HG03460 (cell line): ENCODE measurements around the gene MT1E.
"Not testable (repeated sequence)": the region's sequence is repeated elsewhere in the genome, so short reads cannot be mapped to it uniquely, and the experiment has no call there.

Experiments used
- ATAC-seq: cut with Tn5 transposase; IDR thresholded peaks from one replicate; pipeline ENCODE4 v1.9.1; 2021; ENCODE audit not compliant: unreplicated experiment

The MT1E gene

DNA sequence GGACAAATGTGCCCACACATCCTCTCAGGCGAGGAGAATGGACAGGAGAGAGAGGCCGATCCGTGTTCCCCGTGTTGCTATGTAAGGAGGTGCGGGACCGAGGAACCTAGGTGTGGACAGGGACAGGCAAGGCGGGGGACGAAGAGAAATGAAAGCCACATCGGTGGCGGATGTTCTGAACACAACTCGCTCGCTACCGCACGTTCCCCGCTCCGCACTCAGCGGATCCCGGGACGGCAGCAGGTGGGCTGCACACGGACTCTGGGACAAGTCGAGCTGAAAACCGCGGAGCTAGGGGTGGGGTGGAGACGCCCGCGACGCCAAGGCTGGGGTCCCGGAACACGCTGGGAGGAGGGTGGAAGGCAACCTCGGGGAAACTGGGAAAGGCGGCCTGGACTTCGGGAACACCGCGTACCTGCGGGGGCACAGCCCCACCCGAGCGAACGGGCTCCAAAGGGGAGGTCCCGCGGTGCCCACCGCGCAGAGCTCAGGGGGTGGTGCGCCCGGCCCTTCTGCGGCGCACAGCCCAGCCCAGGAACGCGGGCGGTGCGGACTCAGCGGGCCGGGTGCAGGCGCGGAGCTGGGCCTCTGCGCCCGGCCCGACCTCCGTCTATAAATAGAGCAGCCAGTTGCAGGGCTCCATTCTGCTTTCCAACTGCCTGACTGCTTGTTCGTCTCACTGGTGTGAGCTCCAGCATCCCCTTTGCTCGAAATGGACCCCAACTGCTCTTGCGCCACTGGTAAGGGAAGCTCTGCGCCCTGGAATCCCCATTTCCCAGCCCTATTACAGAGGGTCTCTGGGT lies at the start of gene MT1E:
TSS of gene MT1E (plus strand) at position 642 of the 803 bp plus-strand sequence. CDS start at position 713, 71 bp downstream.
- ATAC-seq: no peak

DNA sequence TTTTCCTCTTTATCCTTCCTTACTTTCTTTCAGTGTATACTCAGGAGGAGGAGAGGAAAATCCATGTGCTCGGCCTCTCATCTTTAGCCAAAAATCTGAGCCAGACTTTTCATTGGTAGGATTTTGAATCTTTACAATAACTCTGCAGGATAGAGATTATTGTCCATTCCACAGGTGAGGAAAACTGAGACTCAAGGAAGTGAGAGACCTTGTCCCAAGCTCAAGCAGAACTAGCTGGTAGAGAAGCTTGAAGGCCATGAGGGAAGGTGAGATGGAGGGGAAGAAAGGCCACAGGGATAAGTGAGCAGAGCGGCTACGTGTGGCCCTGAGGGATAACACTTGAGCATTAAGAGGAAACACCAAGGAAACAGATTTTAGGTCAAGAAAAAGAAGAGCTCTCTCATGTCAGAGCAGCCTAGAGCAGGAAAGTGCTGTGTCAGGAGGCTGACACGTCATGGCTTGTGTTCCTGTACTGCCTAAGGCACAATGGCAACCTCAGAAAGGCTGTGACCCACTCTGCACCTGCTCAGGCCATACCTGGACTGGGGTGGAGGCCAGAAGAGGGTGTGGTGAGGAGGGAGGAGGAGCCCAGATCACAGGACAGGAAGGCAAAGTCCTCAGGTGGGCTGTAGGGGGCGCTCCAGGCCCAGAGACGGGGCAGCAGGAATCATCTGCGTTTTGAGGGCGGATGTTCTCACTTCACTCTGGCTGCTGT lies 48.8 kb upstream of the MT1E start:
- peak; percentile 96 for ATAC-seq

DNA sequence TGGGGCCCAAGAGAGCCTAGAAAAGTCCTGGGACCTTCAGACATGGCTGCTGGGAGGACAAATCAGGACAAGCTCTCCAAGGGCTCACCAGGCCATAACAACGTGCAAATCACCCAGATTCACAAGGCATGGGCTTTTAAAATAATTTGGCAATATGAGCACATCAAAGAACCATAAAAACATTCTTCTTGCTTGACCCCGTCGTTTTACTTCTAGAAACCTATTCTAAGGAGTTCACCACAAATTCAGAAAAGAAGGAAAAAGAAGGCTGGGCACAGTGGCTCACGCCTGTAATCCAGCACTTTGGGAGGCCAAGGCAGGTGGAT lies 48.3 kb upstream of the MT1E start:
- ATAC-seq: no peak

DNA sequence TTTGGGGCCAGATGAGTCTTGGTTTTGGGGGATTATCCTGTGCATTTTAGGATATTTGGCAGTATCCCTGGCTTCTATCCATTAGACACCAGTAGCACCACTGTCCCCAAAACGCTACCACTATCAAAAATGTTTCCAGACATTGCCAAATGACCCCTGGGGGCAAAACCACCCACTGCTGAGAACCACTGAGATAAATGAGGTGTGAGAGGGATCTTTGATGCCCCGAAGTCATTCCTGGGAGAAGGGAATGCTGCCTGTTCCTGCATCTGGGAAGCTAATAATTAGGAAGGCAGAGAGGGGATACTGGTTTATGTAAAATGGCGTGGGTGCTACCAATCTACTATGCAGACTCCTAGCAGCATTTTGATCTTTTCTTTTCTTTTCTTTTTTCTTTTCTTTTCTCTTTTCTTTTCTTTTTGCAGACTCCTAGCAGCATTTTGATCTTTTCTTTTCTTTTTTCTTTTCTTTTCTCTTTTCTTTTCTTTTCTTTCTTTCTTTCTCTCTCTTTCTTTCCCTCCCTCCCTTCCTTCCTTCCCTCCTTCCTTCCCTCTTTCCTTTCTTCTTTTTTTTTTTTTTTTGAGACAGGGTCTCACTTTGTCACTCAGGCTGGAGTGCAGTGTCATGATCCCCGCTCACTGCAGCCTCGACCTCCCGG lies 45.1 kb upstream of the MT1E start:
- ATAC-seq: no peak

DNA sequence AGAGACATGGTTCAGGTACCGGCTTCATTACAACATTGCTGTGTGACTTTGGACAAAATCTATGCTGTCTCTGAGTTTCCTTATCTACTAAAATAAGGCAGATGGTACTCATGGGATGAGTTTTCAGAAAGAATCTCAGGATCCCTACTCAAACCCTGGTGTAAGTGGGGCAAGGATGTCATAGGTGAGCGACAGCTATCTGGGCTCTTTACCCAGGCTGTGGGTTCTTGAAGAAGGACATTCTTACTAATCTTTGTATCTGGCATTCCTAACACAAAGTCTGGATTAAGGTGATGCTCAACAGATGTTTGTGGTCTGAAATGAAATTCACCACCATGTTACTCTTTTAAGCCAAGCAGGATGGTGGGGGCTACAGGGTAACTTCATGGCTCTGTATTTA lies 42.7 kb upstream of the MT1E start:
- ATAC-seq: not testable (repeated sequence)

DNA sequence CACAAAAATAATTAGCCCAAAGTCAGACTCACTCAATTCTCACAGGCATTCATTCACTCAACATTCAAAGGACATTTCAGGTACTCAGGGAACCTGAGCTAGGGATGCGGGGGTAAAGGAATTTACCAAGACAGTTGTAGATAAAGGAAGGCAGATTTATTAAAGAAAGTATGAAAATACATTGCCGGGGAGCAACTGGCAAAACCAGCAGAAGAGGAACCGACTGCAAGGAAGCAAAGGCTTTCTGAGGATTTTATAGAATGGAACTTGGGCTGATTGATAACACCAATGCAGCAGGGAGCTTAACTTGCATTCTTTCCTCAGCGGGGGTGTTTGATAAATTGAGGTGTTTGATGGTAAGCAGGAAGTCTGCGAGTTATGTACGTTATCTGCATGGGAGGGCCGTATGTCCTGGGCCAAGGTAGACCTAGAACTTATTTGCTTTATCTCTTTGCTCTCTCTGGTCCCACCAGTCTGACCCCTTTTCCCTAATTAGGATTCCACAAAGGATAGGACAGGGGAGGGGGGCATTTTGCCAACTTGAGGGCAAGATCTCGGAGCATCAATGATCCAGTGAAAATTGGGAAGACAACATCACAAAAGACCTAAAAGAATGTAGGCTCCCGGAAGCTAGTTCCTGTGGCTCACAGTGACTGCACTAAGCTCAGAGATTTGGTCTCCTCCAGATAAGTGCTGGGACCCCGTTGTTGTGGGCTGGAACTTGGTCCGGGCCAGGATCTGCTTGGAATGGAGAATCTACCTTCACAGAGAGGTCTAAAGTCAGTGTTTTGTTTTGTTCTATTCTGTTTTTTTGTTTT lies 42.0 kb upstream of the MT1E start:
- no peak for ATAC-seq

DNA sequence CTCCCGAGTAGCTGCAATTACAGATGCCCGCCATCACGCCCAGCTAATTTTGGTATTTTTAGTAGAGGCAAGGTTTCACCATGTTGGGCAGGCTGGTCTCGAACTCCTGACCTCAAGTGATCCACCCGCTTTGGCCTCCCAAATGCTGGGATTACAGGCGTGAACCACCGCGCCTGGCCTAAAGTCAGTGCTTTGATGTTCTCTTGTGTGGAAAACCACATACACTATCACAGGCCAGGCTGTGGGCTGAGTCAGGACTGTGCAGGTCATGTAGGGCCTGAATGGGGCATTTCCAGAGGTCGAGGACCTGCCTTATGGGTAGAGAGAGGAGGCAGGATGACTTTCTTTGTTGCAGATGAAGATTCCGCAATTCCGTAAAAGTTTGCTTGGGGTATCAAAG lies 41.3 kb upstream of the MT1E start:
- no peak for ATAC-seq

DNA sequence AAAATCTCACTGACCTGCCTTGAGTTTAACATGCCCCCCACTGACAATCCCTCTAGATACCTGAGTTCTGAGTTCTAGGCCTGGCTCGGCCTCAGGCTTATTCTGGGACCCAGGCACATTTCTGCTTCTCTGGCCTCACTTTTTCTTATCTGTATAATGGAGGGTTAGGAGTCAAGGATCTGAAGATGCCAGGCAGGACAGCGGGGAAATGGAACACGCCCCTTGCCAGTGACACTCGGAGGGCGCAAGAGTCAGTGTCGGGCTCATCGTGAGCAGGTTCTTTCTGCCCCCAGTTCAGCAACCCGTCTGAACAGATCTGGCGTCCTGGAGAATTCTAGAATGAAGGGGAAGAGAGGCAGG lies 36.8 kb upstream of the MT1E start:
- no peak for ATAC-seq

DNA sequence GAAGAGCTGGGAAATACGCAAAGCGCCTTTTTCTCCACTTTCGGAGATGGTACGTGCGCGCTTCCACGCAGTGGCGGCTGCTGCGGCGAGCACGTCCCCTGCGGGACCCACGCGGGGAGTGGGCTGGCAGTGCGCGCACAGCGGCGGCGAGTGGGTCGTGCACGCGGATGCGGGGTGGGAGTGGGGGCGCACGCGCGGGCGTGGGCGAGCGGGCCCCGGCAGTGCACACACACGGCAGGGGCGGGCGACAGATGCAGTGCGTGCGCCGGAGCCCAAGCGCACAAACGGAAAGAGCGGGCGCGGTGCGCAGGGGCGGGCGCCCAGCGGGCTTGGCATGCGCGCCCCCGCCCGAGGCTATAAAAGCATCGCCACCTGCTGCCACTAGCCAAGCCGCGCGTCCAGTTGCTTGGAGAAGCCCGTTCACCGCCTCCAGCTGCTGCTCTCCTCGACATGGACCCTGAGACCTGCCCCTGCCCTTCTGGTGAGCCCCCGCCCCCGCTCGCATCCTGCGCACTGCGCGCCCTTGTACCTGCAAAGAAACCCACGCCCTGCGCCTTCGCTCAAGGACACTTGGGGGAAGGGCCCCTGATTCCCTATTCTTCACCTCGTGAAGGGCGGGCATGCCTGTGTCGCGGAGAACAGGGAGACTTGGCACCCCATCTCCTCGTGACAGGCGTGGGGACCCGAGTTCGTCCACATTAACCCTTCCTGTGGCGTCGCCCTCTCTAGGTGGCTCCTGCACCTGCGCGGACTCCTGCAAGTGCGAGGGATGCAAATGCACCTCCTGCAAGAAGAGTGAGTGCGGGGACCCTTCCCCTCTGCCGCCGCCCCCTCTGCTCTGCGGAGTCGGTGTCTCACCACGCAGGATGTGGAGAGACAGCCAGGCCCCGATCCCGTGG lies 36.2 kb upstream of the MT1E start, which contains the start of gene MT3:
TSS of gene MT3 (plus strand) at position 388 of the 899 bp plus-strand sequence. CDS start at position 451, 63 bp downstream.
- ATAC-seq: no peak

DNA sequence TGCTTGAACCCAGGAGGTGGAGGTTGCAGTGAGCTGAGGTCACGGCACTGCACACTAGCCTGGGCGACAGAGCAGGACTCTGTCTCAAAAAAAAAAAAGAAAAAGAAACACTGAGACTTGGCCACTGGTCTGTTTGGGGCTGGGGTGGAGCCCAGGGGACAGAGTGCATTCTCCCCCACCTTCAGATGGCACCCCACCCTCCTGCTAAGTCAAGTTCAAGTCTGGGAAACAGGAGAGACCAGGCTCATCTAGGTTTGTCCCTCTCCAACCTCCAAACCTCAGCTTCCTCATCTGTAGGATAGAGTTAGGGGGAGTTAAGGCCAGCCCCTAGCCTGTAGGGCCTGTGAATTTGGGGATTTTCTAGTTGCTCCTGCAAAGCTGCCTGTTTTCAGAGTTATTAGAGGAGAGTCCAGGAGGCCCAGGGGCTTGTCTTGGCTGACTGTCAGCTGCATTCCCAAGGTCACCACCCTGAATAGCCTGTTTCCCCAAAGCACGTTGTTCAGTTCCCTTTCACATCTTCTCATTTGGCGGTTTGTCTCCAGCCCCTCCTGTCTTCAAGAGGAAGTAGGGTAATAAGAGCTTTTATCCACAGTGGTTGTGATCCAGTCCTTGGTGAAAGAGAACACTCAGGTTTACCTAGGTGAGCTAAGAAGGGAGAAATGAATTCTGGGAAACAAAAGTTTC lies 34.1 kb upstream of the MT1E start:
- ATAC-seq: no peak

DNA sequence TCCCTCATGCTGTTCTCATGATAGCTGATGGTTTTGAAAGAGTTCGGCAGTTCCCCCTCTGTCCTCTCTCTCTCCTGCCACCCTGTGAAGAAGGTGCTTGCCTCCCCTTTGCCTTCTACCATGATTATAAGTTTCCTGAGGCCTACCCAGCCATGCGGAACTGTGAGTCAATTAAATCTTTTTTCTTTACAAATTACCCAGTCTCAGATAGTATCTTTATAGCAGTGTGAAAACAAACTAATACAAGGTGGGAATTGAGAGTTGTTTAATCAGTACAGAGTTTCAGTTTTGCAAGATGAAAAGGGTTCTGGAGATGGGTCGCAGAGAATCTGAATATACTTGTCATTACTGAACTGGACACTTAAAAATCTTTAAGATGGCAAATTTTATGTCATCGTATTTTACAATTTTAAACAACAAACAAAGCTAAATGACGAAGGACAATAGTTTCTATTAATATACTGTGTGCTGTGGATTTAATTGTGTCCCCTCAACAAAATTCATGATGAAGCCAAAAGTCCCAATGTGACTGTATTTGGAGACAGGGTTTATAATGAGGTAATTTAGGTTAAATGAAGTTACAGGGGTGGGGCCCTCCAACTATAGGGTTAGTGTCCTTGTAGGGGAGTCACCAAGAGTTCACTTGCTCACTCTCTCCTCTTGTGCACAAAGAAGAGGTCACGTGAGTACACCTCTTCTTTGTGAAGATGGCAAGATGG lies 31.8 kb upstream of the MT1E start:
- ATAC-seq: no peak

DNA sequence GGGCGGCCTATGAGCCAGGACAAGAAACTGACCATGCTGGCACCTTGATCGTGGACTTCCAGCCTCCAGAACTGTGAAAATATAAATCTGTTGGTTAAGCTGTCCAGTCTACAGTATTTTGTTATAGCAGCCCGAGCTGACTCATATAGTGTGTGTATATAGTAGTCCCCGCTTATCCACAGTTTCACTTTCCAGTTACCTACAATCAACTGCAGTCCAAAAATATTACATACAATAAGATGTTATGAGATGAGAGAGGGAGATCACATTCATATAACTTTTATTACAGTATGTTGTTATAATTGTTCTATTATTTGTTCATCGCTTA lies 31.3 kb upstream of the MT1E start:
- ATAC-seq: no peak

DNA sequence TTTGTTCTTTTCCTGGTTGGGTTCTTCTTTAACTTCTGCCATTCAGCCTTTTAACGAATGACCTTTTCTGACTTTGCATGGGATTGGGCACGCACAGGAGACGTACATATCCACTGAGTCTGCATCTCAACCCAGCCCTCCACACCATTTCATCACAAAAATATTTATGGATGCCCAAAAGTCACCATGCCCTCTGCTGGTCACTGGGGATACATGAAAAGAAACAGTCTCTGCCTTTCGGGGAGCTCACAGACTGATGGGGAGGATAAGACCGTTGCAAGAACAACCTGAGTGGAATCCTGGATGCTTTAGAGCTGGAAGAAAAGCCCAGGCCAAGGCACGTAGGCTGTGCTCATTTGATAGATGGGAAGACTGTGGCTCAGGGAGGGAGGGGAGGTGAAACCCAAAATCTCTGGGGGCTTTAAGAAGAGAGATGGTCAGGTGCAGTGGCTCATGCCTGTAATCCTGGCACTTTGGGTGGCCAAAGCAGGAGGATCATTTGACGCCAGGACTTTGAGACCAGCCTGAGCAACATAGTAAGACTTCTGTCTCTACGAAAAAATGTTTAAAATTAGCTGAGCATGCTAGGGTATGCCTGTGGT lies 25.1 kb upstream of the MT1E start:
- no peak for ATAC-seq

DNA sequence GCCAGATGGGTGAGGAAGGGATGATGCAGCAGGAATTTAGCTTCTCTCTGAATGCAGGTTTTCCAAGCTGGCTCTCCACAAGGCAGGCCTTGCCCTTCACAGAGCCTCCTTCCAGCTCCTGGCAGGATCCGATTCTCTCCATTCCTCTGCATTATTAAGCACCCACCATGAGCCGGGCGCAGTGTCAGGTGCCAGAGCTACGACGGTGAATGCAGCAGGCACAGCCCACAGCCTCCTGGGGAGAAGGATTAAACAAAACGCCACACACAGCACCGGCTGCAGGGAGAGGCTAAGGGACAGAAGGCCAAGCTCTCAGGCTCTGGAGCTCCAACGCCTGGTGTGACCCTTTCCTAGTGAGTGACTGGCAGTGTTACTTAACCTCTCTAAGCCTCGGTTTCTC lies 24.3 kb upstream of the MT1E start:
- ATAC-seq: no peak

DNA sequence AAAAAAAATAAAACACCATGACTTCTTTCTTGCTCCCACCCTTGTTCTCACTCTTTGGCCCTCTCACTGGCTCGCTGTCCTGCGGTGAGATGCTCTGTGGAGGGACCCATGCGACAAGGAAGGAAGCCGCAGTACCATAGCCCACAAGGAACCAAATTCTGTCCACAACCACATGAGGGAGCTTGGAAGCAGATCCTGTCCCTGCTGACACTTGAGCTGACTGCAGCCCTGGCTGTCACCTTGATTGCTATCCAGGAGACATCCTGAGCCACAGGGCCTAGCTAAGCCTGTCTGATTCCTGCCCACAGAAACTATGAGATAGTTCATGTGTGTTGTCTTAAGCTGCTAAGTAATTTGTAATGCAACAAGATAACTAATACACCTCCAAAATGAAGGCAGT lies 22.0 kb upstream of the MT1E start:
- no peak for ATAC-seq

DNA sequence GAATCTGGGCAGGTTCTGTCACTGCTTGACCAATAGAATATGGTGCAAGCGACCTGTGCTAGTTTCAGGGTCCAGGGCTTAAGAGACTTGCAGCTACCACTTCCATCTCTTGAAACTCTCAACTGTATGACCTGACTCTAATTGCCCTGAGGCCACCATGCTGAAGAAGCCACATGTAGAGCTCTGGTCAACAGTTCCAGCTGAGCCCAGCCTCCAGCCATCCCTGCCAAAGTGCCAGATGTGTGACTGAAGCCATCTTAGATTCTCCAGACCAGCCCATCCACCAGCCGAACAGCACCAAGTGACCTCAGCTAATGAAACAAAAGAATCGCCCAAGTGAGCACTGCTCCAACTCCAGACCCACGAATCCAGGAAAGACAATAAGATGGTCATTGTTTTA lies 20.6 kb upstream of the MT1E start:
- ATAC-seq: no peak

DNA sequence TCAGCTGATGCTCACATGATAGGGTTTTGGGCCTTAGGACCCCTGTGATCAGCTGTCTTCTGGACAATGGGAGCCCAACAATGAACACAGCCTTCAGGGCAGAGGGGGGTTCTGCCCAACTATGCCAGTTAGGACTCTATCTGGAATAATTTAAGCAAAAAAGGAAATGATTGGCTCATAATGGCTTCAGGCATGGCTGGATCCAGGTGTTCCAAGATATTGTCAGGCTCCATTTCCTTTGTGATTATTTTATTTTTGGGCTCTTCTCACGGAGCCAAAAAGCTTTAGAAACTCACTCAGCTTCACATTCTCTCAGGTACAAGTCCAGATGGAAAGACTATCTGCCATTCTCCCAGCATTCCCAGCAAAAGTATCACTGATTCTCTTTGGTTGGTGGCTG lies 20.1 kb upstream of the MT1E start:
- ATAC-seq: no peak

DNA sequence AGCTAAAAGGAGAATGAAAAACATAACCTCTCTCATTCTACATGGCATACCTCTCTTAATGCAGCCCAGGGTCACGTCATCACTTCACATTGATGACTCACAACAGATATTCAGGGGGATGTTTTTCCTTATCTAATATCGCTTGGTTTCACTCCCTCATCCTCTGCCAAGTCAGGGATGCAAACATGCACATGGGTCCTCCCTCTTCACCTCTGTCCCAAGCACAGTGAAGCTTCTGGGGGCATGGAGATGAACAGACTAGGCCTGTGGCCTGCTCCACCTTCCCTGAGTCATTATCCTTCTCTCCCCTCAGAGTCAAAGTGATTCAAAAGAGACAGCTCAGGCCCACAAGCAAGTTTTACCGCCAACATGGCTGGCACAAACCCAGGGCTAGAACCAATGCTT lies 19.5 kb upstream of the MT1E start:
- no peak for ATAC-seq
